ENCODE measurements around the gene LRRC30.
"Not testable (repeated sequence)": the region's sequence is repeated elsewhere in the genome, so short reads cannot be mapped to it uniquely, and the experiment has no call there.

The LRRC30 gene

GRCh38 chr18:7230626-7231349 lies at the start of gene LRRC30:
Gene LRRC30, plus strand, starts transcription at chr18:7231089. Its CDS starts 50 bp downstream, at chr18:7231139.
- peak; percentile 64 for DNase-seq

DNA sequence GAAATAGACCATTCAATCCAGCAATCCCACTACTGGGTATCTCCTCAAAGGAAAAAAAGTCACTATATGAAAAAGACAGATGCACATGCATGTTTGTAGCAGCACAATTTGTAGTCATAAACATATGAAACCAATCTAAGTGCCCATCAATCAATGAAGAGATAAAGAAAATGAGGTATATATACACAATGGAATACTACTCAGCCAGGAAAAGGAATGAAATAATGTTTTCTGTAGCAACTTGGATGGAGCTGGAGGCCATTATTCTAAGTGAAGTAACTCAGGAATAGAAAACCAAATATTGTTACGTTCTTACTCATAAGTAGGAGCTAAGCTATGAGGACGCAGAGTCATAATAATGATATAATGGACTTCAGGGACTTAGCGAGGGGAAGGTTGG lies 45.2 kb upstream of the LRRC30 start:
- no peak for DNase-seq

- DNase-seq: no peak
These were observed 40.2 kb upstream of the LRRC30 start for GRCh38 chr18:7190547-7191156.

GRCh38 chr18:7191736-7192135 lies 39.2 kb upstream of the LRRC30 start:
- no peak for DNase-seq

DNA sequence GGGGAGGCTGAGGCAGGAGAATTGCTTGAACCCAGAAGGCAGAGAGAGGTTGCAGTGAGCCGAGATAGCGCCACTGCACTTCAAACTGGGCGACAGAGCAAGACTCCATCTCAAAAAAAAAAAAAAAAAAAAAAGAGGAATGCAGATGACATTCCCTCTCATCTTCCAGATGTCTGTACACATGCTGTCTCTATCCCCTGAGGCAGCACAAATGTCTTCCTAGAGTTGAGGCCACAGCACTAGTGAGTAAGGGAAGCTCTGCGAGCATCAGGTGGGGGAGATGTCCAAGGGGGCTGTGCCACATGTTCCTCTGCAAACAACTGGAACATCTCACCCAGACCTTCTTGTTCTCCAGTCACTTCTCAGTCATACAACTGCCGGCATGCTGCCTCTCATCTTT lies 35.6 kb upstream of the LRRC30 start:
- no peak for DNase-seq

DNA sequence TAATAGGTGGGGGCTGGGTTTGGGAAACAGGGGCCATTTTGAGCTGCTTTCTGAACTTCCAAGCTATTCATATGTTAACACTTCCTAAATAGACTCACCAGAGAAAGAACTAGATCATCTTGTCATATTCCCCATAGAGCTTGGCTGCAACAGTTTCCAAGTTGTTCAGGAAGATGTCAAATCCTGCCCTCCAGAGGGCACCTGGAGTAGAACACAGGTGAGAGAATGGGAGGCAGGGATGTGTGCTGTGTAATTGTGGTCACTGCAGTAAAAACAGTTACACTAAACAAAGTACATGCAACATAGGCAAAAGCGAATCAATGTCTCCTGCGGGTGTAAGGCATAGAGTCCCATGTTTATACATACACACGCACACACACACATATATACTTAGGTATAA lies 34.5 kb upstream of the LRRC30 start:
- no peak for DNase-seq

- DNase-seq: no peak
These were observed 33.0 kb upstream of the LRRC30 start for GRCh38 chr18:7197854-7198253.

DNA sequence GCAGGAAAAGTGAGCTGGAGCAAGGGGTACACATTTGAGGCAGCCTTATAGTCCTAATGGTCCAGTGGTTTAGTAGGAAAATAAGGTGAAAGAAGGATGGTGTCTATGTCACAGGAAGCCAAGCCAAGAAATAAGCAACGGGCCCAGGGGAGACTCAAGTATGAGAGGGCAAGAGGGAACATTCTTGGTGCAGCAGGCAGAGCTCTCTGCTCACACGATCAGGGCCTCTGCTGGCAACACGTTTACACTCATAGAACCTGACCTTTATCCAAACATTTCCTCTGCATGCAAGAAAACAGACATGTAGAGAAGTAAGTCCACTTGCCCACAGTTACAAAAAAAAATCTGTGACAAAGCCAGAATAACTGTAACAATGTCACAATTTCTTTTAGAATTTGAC lies 32.6 kb upstream of the LRRC30 start:
- DNase-seq: no peak

GRCh38 chr18:7201096-7201495 lies 29.8 kb upstream of the LRRC30 start:
- DNase-seq: no peak

DNA sequence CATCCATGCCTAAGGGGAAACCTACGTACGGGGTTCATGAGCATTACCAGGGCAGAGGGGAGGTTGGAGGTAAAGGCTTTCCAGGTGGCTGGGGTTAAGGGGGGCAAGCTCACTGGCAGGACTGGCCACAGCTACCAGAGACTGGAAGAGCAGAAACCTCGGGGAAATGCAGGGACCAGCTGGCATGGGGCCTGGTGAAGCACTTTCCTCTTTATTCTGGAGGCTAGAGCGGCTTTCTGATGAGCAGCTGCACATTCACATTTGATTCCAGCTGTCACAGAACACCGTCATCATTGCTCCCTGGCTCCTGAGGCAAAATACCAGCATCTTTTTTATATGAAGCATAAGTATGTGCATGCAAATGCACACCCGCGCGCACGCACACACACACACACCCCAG lies 28.7 kb upstream of the LRRC30 start:
- DNase-seq: peak; percentile 53

GRCh38 chr18:7203601-7204000 lies 27.3 kb upstream of the LRRC30 start:
- DNase-seq: not testable (repeated sequence)

DNA sequence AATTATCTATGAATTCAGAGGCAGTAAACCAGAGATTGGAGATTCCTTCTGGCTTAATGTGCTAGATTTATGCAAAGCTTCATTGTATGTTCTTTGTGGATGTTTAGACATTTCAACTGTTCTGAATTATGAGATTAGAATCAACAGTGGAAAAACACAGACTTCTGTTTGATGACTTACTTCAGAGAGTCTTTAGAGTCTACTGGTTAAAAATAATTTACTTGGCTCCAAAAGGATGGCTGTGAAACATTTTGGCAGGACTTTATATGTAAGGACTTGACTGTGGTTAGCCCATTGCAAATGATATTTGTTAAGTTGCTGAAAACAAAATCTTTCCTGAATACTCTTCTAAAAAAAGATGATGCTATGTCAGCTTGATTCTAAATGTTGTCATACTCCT lies 25.5 kb upstream of the LRRC30 start:
- DNase-seq: no peak

- DNase-seq: no peak
These were observed 24.7 kb upstream of the LRRC30 start for GRCh38 chr18:7206217-7206616.

- DNase-seq: peak; percentile 37
These were observed 23.4 kb upstream of the LRRC30 start for GRCh38 chr18:7207366-7207915.

GRCh38 chr18:7221424-7222155 lies 9.3 kb upstream of the LRRC30 start:
- DNase-seq: peak; percentile 57

- DNase-seq: no peak
These were observed 6.7 kb upstream of the LRRC30 start for GRCh38 chr18:7224198-7224597.

GRCh38 chr18:7232218-7232617 lies 1.3 kb downstream of the LRRC30 start:
- DNase-seq: no peak

DNA sequence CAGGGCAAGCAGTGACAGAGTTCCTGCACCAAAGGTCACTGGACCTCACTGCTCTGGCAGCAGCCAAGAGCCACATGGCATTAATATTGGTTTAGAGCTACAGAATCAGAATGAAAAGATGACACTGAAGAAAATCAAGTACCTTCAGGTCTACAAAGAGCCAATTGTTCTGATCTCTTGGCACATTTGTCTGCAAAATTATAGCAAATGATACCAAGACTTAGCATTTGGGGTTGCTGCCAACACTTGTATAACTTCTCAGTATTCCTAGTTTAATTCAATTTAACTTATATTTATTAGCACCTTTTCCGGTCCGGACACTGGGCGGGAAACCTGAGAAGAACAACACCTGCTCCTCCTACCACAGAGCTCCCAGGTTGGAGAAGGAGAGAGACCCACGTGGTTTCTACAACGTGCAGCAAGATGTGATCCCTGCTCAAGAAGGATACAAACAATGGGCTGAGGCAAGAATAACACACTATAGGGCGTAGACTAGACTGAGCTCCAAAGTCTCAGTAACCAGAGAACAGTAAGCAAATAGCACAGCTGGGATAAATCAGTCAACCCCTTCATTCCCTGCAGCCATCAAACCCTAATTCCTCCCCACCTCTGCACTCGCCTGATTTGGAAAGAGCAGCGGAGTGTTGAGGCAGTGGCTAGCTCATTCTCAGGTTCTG lies 2.4 kb downstream of the LRRC30 start:
- no peak for DNase-seq

DNA sequence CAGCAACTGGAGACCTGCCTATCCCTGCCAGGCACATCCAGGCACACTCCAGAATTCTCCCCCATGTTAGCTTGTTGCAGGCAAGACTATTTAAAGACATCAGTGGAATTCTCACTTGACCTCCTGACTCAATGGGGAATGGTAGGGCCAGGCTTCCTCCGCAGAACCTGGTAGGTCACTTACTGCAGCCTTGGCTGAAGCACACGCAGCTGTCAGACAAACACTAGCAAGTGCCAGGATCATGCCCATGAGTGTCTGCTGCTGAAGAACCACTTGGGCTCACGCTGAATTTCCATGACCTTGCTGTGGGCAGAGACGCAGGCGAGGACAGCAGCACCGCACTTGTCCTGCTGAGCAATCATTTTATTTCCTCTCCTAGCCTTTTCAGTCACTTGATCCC lies 3.2 kb downstream of the LRRC30 start:
- peak; percentile 61 for DNase-seq

DNA sequence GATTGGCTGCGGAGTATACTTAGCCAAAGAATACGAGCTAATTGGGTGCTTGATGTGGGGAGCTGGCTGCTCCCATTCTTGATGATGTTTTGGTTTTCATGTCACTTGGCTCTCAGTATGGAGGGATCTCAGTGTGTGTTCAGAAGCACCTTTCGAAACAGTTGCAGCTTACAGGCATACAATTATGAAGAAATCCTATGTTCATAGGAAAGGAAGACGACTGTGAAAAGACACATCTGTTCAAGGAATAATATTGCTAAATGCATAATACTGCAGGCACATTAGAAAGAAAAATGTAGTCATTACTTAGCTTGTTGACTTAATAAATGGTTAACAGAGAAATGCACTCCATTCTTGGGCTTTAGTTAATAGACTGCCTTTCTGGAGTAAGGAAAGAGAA lies 4.1 kb downstream of the LRRC30 start:
- DNase-seq: no peak

DNA sequence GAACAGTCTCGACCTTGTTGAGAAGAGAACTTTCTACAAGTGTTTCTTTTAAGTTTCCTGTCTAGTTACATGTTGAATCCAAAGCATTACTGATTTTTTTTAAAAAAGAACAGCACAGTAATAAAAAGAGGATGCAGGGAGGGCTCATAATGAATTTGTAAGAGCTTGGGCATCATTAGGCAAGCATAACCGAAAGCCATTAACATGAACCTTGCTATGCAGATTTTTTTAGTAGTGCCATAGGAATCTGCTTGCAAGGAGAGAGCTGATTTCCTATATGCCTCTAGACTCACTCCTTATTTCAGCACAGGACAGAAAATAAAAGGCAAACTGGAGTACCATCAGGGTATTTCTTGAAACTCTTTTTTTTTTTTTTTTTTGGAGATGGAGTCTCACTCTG lies 5.2 kb downstream of the LRRC30 start:
- DNase-seq: no peak

- no peak for DNase-seq
These were observed 6.0 kb downstream of the LRRC30 start for GRCh38 chr18:7236933-7237332.

- DNase-seq: no peak
These were observed 6.9 kb downstream of the LRRC30 start for GRCh38 chr18:7237673-7238272.
